T-cell (primary cell): ENCODE data around the gene ZNF362. TPM values are rescaled to one million over a fixed set of nuclear protein-coding genes. Genes with fewer than 3 reads are reported as not detected.

Source experiments
- ATAC-seq, 4 experiments: fragments of 200-7000 bp in 3 of 4; fragments of 150-1000 bp in 1 of 4; cut with Tn5 transposase; replicated peaks in 1 of 4; 1 replicate in 3 of 4; 2 replicates in 1 of 4; pipeline ENCODE4 v1.10.0; 2021; ENCODE audit warnings: moderate library complexity in 3 of 4, mild to moderate bottlenecking in 2 of 4, moderate number of reproducible peaks in 1 of 4
- CTCF ChIA-PET, 2 donors: fragments of 300-600 bp; sonication (Branson Sonifier 250); formaldehyde crosslinking; loops; one replicate each; lab custom pipeline; 2022; ENCODE audit warnings: antibody characterized with exemption in 2 of 2; lab: Charles Lee
- POLR2A ChIA-PET, 2 donors: fragments of 300-600 bp; sonication (Branson Sonifier 250); formaldehyde crosslinking; loops; one replicate each; lab custom pipeline; 2022; ENCODE audit warnings: antibody characterized with exemption in 2 of 2; lab: Charles Lee
- DNase-seq, 35 experiments: peaks; one replicate each; pipeline versions ENCODE4 v3.0.0 to v3.0.0-alpha.2; 2013 to 2023
- H3K27ac ChIP-seq: one replicate; pipeline ENCODE4 v1.5.1; 2013; ENCODE audit warnings: low read length
- H3K27me3 ChIP-seq, 2 experiments: replicated peaks in 1 of 2; 1 replicate in 1 of 2; 2 replicates in 1 of 2; pipeline versions ENCODE4 v1.6.1 to v1.7.0; 2013; ENCODE audit warnings: low read length in 1 of 2, mixed read lengths in 1 of 2; ENCODE audit not compliant: control insufficient read depth in 2 of 2, insufficient read depth in 2 of 2; ENCODE audit errors: extremely low read depth in 1 of 2
- H3K36me3 ChIP-seq, 2 donors: 1 replicate in 1 of 2; 2 replicates in 1 of 2; pipeline versions ENCODE4 v1.6.1 to v1.7.0; 2013; ENCODE audit warnings: low read length in 1 of 2; ENCODE audit not compliant: control insufficient read depth in 2 of 2, insufficient read depth in 1 of 2; ENCODE audit errors: extremely low read depth in 1 of 2
- H3K4me1 ChIP-seq, 2 experiments: 1 replicate in 1 of 2; 2 replicates in 1 of 2; pipeline versions ENCODE4 v1.6.1 to v1.7.0; 2013; ENCODE audit warnings: low read length in 2 of 2, mixed read lengths in 1 of 2; ENCODE audit not compliant: insufficient read depth in 2 of 2, control insufficient read depth in 1 of 2; ENCODE audit errors: extremely low read depth in 1 of 2
- H3K4me3 ChIP-seq, 2 donors: 1 replicate in 1 of 2; 2 replicates in 1 of 2; pipeline versions ENCODE4 v1.5.1 to v1.7.0; 2013; ENCODE audit warnings: mild to moderate bottlenecking in 2 of 2, low read length in 1 of 2, moderate library complexity in 1 of 2; ENCODE audit not compliant: control insufficient read depth in 1 of 2; ENCODE audit errors: extremely low read depth in 1 of 2
- H3K9me3 ChIP-seq: 2 replicates; pipeline ENCODE4 v1.7.0; 2013
- H3K27ac Mint-ChIP-seq, 2 donors: one replicate each; pipeline ENCODE4 v1.8.0; 2020 to 2021; ENCODE audit warnings: mild to moderate bottlenecking in 2 of 2, mixed read lengths in 2 of 2
- H3K27me3 Mint-ChIP-seq, 2 donors: one replicate each; pipeline ENCODE4 v1.8.0; 2021 to 2022; ENCODE audit warnings: mixed read lengths in 2 of 2
- H3K36me3 Mint-ChIP-seq: one replicate; pipeline ENCODE4 v1.8.0; 2021; ENCODE audit warnings: mixed read lengths
- H3K4me1 Mint-ChIP-seq, 3 donors: one replicate each; pipeline ENCODE4 v1.8.0; 2020 to 2022; ENCODE audit warnings: mixed read lengths in 3 of 3, mild to moderate bottlenecking in 1 of 3
- H3K4me3 Mint-ChIP-seq, 3 donors: one replicate each; pipeline ENCODE4 v1.8.0; 2020 to 2022; ENCODE audit warnings: mild to moderate bottlenecking in 3 of 3, mixed read lengths in 3 of 3, moderate library complexity in 3 of 3
- H3K9me3 Mint-ChIP-seq, 3 donors: one replicate each; pipeline ENCODE4 v1.8.0; 2020 to 2022; ENCODE audit warnings: mixed read lengths in 3 of 3
- WGBS: methylation state at CpG from one replicate; pipeline ENCODE4 v1.1.5; 2013; ENCODE audit warnings: missing lambda C conversion rate; ENCODE audit not compliant: insufficient coverage; 5-methylcytosine and 5-hydroxymethylcytosine counted together
- total RNA-seq, 35 experiments: library from RNA in 6 of 35; stranded (reverse) in 6 of 35; fragments of 120-200 nt in 1 of 35; gene quantifications; one replicate each; pipeline versions ENCODE4 v1.2.1 to v1.2.4 and lab custom pipeline; 2013 to 2026

ZNF362 gene
- total RNA-seq, 5 donors from 2014 or later (not counting 1 experiment from before 2014, with no cell fraction given), result 22.9 to 31.4 (median 24.5) TPM

- Mint-ChIP-seq H3K36me3 (peaks cover 16% of the 10 kb centered on the region), H3K4me1 (peaks cover 60 to 73% (median 71%) of the 10 kb centered on the region in 3 donors), H3K9me3 (no peaks in the 10 kb centered on the region), H3K4me3 (no peak overlapping the region), H3K27ac (no peak overlapping the region), H3K27me3 (no peaks in the 10 kb centered on the region)
- no CpG with 5 or more reads among the region's 2 CpGs for WGBS
- POLR2A ChIA-PET, result no interaction called here
- no peak for DNase-seq
- Histone ChIP-seq H3K27me3 (no peaks in the 10 kb centered on the region), H3K4me3 (no peak overlapping the region), H3K9me3 (no peaks in the 10 kb centered on the region), H3K27ac (no peak overlapping the region), H3K4me1 (peaks cover 22 to 26% of the 10 kb centered on the region in 2 experiments), H3K36me3 (peaks cover 3 to 4% of the 10 kb centered on the region in 2 donors)
- CTCF ChIA-PET, result no interaction called here
- ATAC-seq, result no peak
These were observed 88.7 kb downstream of the ZNF362 start for GRCh38 chr1:33344896-33345560.

- H3K4me3 ChIP-seq, result peak overlapping the region in 1 of 2 donors; percentile 20
- no peak overlapping the region for H3K27ac ChIP-seq
- Mint-ChIP-seq H3K27me3 (no peaks in the 10 kb centered on the region), H3K27ac (peak overlapping the region in 1 of 2 donors; percentile 12), H3K9me3 (no peaks in the 10 kb centered on the region), H3K4me3 (peak overlapping the region in 2 of 3 donors; percentile 88 to 93), H3K4me1 (peaks cover 58 to 70% (median 68%) of the 10 kb centered on the region in 3 donors), H3K36me3 (peaks cover 12% of the 10 kb centered on the region)
- peaks cover 22 to 29% of the 10 kb centered on the region in 2 experiments for H3K4me1 ChIP-seq
- WGBS, result no CpG with 5 or more reads among the region's 3 CpGs
- POLR2A ChIA-PET, result no interaction called here
- DNase-seq, result no peak
- ATAC-seq, result no peak
- no peaks in the 10 kb centered on the region for H3K27me3 ChIP-seq
- H3K9me3 ChIP-seq, result no peaks in the 10 kb centered on the region
- H3K36me3 ChIP-seq, result peaks cover 3 to 4% of the 10 kb centered on the region in 2 donors
- CTCF ChIA-PET, result no interaction called here
These were observed 90.2 kb downstream of the ZNF362 start for GRCh38 chr1:33346533-33346926.

- no peak for ATAC-seq
- ChIA-PET POLR2A (no interaction called here), CTCF (no interaction called here)
- Histone ChIP-seq H3K36me3 (peaks cover 3 to 4% of the 10 kb centered on the region in 2 donors), H3K9me3 (no peaks in the 10 kb centered on the region), H3K4me3 (peak overlapping the region in 1 of 2 donors; percentile 20), H3K27me3 (no peaks in the 10 kb centered on the region), H3K4me1 (peaks cover 22 to 29% of the 10 kb centered on the region in 2 experiments), H3K27ac (no peak overlapping the region)
- H3K27me3 Mint-ChIP-seq, result no peaks in the 10 kb centered on the region
- peak overlapping the region; percentile 44 to 93 (median 88) for H3K4me3 Mint-ChIP-seq
- no peak for DNase-seq
- H3K36me3 Mint-ChIP-seq, result peaks cover 12% of the 10 kb centered on the region
- peak overlapping the region; percentile 67 to 69 for H3K27ac Mint-ChIP-seq
- peaks cover 58 to 69% (median 67%) of the 10 kb centered on the region in 3 donors for H3K4me1 Mint-ChIP-seq
- 67% methylated on average over 1 of the region's 2 CpGs for WGBS
- H3K9me3 Mint-ChIP-seq, result no peaks in the 10 kb centered on the region
These were observed 90.8 kb downstream of the ZNF362 start for GRCh38 chr1:33346927-33347649.

- H3K27ac ChIP-seq, result no peak overlapping the region
- WGBS, result no CpG with 5 or more reads among the region's 5 CpGs
- no peak for ATAC-seq
- peaks cover 55 to 65% (median 62%) of the 10 kb centered on the region in 3 donors for H3K4me1 Mint-ChIP-seq
- no peak for DNase-seq
- no peaks in the 10 kb centered on the region for H3K27me3 Mint-ChIP-seq
- H3K4me3 ChIP-seq, result no peak overlapping the region
- ChIA-PET POLR2A (no interaction called here), CTCF (no interaction called here)
- no peak overlapping the region for H3K27ac Mint-ChIP-seq
- H3K9me3 ChIP-seq, result no peaks in the 10 kb centered on the region
- peaks cover 11% of the 10 kb centered on the region for H3K36me3 Mint-ChIP-seq
- no peaks in the 10 kb centered on the region for H3K9me3 Mint-ChIP-seq
- peak overlapping the region; percentile 44 to 93 (median 88) for H3K4me3 Mint-ChIP-seq
- H3K27me3 ChIP-seq, result no peaks in the 10 kb centered on the region
- peaks cover 22 to 29% of the 10 kb centered on the region in 2 experiments for H3K4me1 ChIP-seq
- peaks cover 3 to 4% of the 10 kb centered on the region in 2 donors for H3K36me3 ChIP-seq
These were observed 91.3 kb downstream of the ZNF362 start for GRCh38 chr1:33347650-33347992.

GRCh38 chr1:33348194-33348593 lies 91.9 kb downstream of the ZNF362 start:
- H3K9me3 ChIP-seq, result no peaks in the 10 kb centered on the region
- ChIA-PET CTCF (no interaction called here), POLR2A (interaction anchor here in 1 of 2 donors (0.6 kb wide), 2 partner anchors 26 to 114 kb away, joined by 3 to 5 read pairs; no protein-coding TSS in a partner anchor)
- no peaks in the 10 kb centered on the region for H3K27me3 ChIP-seq
- H3K4me3 ChIP-seq, result peak overlapping the region in 1 of 2 donors; percentile 48
- peaks cover 3 to 4% of the 10 kb centered on the region in 2 donors for H3K36me3 ChIP-seq
- Mint-ChIP-seq H3K9me3 (no peaks in the 10 kb centered on the region), H3K36me3 (peaks cover 8% of the 10 kb centered on the region), H3K4me3 (peak overlapping the region; percentile 88 to 93 (median 93)), H3K4me1 (peaks cover 50 to 61% (median 58%) of the 10 kb centered on the region in 3 donors), H3K27me3 (no peaks in the 10 kb centered on the region), H3K27ac (peak overlapping the region; percentile 86 to 88)
- peaks cover 22 to 29% of the 10 kb centered on the region in 2 experiments for H3K4me1 ChIP-seq
- no peak overlapping the region for H3K27ac ChIP-seq
- no peak for ATAC-seq
- no peak for DNase-seq
- 92% methylated on average over 2 of the region's 2 CpGs for WGBS

GRCh38 chr1:33348676-33349080 lies 92.4 kb downstream of the ZNF362 start:
- H3K4me3 ChIP-seq, result peak overlapping the region; percentile 48 to 72
- peaks cover 22 to 29% of the 10 kb centered on the region in 2 experiments for H3K4me1 ChIP-seq
- Mint-ChIP-seq H3K27ac (peak overlapping the region; percentile 86 to 88), H3K27me3 (no peaks in the 10 kb centered on the region), H3K4me1 (peaks cover 47 to 58% (median 55%) of the 10 kb centered on the region in 3 donors), H3K36me3 (peaks cover 6% of the 10 kb centered on the region), H3K4me3 (peak overlapping the region; percentile 88 to 93 (median 93)), H3K9me3 (no peaks in the 10 kb centered on the region)
- H3K27ac ChIP-seq, result no peak overlapping the region
- ChIA-PET CTCF (no interaction called here), POLR2A (interaction anchor here (0.6 to 0.7 kb wide), 4 partner anchors 8 to 114 kb away, joined by 3 to 8 read pairs (median 4); no protein-coding TSS in a partner anchor)
- ATAC-seq (no peak), DNase-seq (peak in 1 of 35 experiments; percentile 41)
- H3K9me3 ChIP-seq, result no peaks in the 10 kb centered on the region
- peaks cover under 1 to 2% of the 10 kb centered on the region in 2 donors for H3K36me3 ChIP-seq
- WGBS, result 9% methylated on average over 8 of the region's 11 CpGs
- no peaks in the 10 kb centered on the region for H3K27me3 ChIP-seq
